GM23338 (cell line): ENCODE data around the gene IGBP1. TPM values are rescaled to one million over a fixed set of nuclear protein-coding genes. Genes with fewer than 3 reads are reported as not detected.

Experiments
- ATAC-seq: fragments of 200-7000 bp; cut with Tn5 transposase; 3 replicates; pipeline ENCODE4 v1.9.1; 2020
- DNase-seq: peaks from one replicate; pipeline ENCODE4 v3.0.0-alpha.2; 2015; ENCODE audit warnings: low spot score
- H2AFZ ChIP-seq: fragments of 200-600 bp; sonication (generic); 2 replicates; pipeline ENCODE4 v1.8.0; 2016; ENCODE audit warnings: antibody characterized with exemption, mild to moderate bottlenecking, moderate library complexity
- H3F3A ChIP-seq: fragments of 200-600 bp; sonication (generic); replicated peaks from 2 replicates; pipeline ENCODE4 v1.8.0; 2017; ENCODE audit warnings: antibody characterized with exemption, mixed run types, low read depth
- H3K27ac ChIP-seq: fragments of 200-600 bp; sonication (generic); 2 replicates; pipeline ENCODE4 v1.6.1; 2016; ENCODE audit warnings: low read depth
- H3K27me3 ChIP-seq: fragments of 200-600 bp; sonication (generic); 2 replicates; pipeline ENCODE4 v1.8.0; 2016; ENCODE audit warnings: mild to moderate bottlenecking, mixed run types, moderate library complexity; ENCODE audit not compliant: insufficient read depth
- H3K36me3 ChIP-seq: fragments of 200-600 bp; sonication (generic); 2 replicates; pipeline ENCODE4 v1.8.0; 2016; ENCODE audit warnings: mild to moderate bottlenecking; ENCODE audit not compliant: insufficient read depth
- H3K4me1 ChIP-seq: fragments of 200-600 bp; sonication (generic); 2 replicates; pipeline ENCODE4 v1.8.0; 2016; ENCODE audit warnings: mild to moderate bottlenecking, moderate library complexity; ENCODE audit not compliant: insufficient read depth
- H3K4me2 ChIP-seq: fragments of 200-600 bp; sonication (generic); 2 replicates; pipeline ENCODE4 v1.7.1; 2017; ENCODE audit warnings: mixed run types
- H3K4me3 ChIP-seq: fragments of 200-600 bp; sonication (generic); 2 replicates; pipeline ENCODE4 v1.6.1; 2016; ENCODE audit warnings: mixed run types
- H3K79me2 ChIP-seq: fragments of 200-600 bp; sonication (generic); replicated peaks from 2 replicates; pipeline ENCODE4 v1.8.0; 2017; ENCODE audit warnings: mild to moderate bottlenecking; ENCODE audit not compliant: insufficient read depth
- H3K9me2 ChIP-seq: fragments of 200-600 bp; sonication (generic); 2 replicates; pipeline ENCODE4 v1.8.0; 2017; ENCODE audit not compliant: insufficient read depth
- H4K20me1 ChIP-seq: fragments of 200-600 bp; sonication (generic); replicated peaks from 2 replicates; pipeline ENCODE4 v1.8.0; 2017; ENCODE audit warnings: mild to moderate bottlenecking; ENCODE audit not compliant: insufficient read depth
- H3K27ac Mint-ChIP-seq: 2 replicates; pipeline ENCODE4 v1.8.0; 2020; ENCODE audit warnings: inconsistent platforms, mild to moderate bottlenecking, moderate library complexity, mixed read lengths
- H3K27me3 Mint-ChIP-seq: 3 replicates; pipeline ENCODE4 v1.8.0; 2022; ENCODE audit warnings: low read depth, mild to moderate bottlenecking, moderate library complexity, mixed read lengths, inconsistent platforms; ENCODE audit not compliant: insufficient read depth, poor library complexity
- H3K36me3 Mint-ChIP-seq: 3 replicates; pipeline ENCODE4 v1.8.0; 2021; ENCODE audit warnings: low read depth, mild to moderate bottlenecking, inconsistent platforms, moderate library complexity, mixed read lengths
- H3K4me1 Mint-ChIP-seq: 3 replicates; pipeline ENCODE4 v1.8.0; 2020; ENCODE audit warnings: mild to moderate bottlenecking, inconsistent platforms, mixed read lengths
- H3K4me3 Mint-ChIP-seq: 3 replicates; pipeline ENCODE4 v1.8.0; 2021; ENCODE audit warnings: moderate library complexity, mild to moderate bottlenecking, inconsistent platforms, mixed read lengths
- H3K9me3 Mint-ChIP-seq: 3 replicates; pipeline ENCODE4 v1.8.0; 2020; ENCODE audit warnings: moderate library complexity, mild to moderate bottlenecking, inconsistent platforms, mixed read lengths
- CREB1 ChIP-seq: fragments of 250-450 bp; sonication (Bioruptor Pico); IDR thresholded peaks from 2 replicates; pipeline ENCODE4 v1.5.0; 2020; ENCODE audit warnings: low read depth, mild to moderate bottlenecking, moderate library complexity
- CTCF ChIP-seq, 2 experiments: fragments of 200-600 bp in 1 of 2; sonication (generic) in 1 of 2; conservative IDR thresholded peaks; 2 replicates each; pipeline versions ENCODE4 v1.5.1 to v1.6.1; 2016 to 2017; ENCODE audit warnings: antibody characterized with exemption in 2 of 2, low read depth in 2 of 2, mild to moderate bottlenecking in 2 of 2, moderate library complexity in 1 of 2
- EZH2phosphoT487 ChIP-seq: fragments of 200-600 bp; sonication (generic); IDR thresholded peaks from one replicate; pipeline ENCODE4 v1.8.1; 2018; ENCODE audit warnings: antibody characterized with exemption; ENCODE audit not compliant: unreplicated experiment
- JUNB ChIP-seq: IDR thresholded peaks from one replicate; pipeline ENCODE4 v1.6.1; 2016; ENCODE audit warnings: antibody characterized with exemption; ENCODE audit not compliant: unreplicated experiment
- POLR2AphosphoS5 ChIP-seq: IDR thresholded peaks from 2 replicates; pipeline ENCODE4 v1.6.1; 2016; ENCODE audit warnings: antibody characterized with exemption, low read depth
- ZNF114 ChIP-seq: fragments of 250-450 bp; sonication (Bioruptor Pico); IDR thresholded peaks from 2 replicates; pipeline ENCODE4 v1.5.0; 2020; ENCODE audit warnings: mild to moderate bottlenecking, moderate library complexity
- polyA plus RNA-seq: library from polyadenylated mRNA; unstranded; fragments of >200 nt; fragmentation: Nextera tagmentation; extraction: Ambion mirVana; gene quantifications from 2 replicates; pipeline ENCODE4 v1.2.1, GENCODE V29; 2016
- total RNA-seq: library from RNA; depleted of rRNA; stranded (reverse); fragments of >200 nt; shearing (Covaris generic); gene quantifications from 2 replicates; pipeline ENCODE4 v1.2.3, GENCODE V29; 2014
- TF ChIP-seq, protein P1 (sequence below): IDR thresholded peaks from one replicate; pipeline ENCODE4 v1.6.1; 2018; ENCODE audit warnings: antibody characterized with exemption; ENCODE audit not compliant: unreplicated experiment
- TF ChIP-seq, protein P2 (sequence below): IDR thresholded peaks from 2 replicates; pipeline ENCODE4 v1.6.1; 2016; ENCODE audit warnings: antibody characterized with exemption

Gene IGBP1
- total and polyA plus RNA-seq, 2 experiments from 2014 or later, result 36.8 to 38.5 TPM

DNA sequence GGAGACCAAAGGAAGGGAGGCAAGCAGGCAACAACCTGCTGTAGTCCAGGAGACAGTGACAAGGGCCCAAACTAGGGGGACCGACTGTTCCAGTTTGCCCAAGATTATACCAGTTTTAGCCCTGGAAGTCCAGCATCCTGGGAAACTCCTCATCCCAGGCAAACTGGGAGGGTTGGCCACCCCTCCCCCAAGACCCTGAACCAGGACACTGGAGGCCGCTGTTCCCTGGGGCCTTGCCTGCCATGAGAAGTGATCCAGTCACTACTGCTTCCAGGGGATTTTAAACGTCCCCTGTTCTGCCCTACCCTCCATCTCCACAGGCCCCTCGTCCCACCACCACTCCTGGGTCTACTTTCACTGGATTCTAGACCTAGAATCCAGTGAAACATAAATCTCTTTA lies 39.7 kb downstream of the IGBP1 start (continued):
- TF ChIP-seq, protein P1, sequence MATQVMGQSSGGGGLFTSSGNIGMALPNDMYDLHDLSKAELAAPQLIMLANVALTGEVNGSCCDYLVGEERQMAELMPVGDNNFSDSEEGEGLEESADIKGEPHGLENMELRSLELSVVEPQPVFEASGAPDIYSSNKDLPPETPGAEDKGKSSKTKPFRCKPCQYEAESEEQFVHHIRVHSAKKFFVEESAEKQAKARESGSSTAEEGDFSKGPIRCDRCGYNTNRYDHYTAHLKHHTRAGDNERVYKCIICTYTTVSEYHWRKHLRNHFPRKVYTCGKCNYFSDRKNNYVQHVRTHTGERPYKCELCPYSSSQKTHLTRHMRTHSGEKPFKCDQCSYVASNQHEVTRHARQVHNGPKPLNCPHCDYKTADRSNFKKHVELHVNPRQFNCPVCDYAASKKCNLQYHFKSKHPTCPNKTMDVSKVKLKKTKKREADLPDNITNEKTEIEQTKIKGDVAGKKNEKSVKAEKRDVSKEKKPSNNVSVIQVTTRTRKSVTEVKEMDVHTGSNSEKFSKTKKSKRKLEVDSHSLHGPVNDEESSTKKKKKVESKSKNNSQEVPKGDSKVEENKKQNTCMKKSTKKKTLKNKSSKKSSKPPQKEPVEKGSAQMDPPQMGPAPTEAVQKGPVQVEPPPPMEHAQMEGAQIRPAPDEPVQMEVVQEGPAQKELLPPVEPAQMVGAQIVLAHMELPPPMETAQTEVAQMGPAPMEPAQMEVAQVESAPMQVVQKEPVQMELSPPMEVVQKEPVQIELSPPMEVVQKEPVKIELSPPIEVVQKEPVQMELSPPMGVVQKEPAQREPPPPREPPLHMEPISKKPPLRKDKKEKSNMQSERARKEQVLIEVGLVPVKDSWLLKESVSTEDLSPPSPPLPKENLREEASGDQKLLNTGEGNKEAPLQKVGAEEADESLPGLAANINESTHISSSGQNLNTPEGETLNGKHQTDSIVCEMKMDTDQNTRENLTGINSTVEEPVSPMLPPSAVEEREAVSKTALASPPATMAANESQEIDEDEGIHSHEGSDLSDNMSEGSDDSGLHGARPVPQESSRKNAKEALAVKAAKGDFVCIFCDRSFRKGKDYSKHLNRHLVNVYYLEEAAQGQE, result no peak
- TF ChIP-seq CTCF (conservative IDR thresholded peaks at IDR 0.05; ENCODE audit: low read depth in 2 of 2) (no peak), EZH2phosphoT487 (no peak), CREB1 (CRISPR knock-in tag) (no peak), ZNF114 (CRISPR knock-in tag) (no peak), POLR2AphosphoS5 (no peak)
- TF ChIP-seq, protein P2, sequence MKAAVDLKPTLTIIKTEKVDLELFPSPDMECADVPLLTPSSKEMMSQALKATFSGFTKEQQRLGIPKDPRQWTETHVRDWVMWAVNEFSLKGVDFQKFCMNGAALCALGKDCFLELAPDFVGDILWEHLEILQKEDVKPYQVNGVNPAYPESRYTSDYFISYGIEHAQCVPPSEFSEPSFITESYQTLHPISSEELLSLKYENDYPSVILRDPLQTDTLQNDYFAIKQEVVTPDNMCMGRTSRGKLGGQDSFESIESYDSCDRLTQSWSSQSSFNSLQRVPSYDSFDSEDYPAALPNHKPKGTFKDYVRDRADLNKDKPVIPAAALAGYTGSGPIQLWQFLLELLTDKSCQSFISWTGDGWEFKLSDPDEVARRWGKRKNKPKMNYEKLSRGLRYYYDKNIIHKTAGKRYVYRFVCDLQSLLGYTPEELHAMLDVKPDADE, result no peak

DNA sequence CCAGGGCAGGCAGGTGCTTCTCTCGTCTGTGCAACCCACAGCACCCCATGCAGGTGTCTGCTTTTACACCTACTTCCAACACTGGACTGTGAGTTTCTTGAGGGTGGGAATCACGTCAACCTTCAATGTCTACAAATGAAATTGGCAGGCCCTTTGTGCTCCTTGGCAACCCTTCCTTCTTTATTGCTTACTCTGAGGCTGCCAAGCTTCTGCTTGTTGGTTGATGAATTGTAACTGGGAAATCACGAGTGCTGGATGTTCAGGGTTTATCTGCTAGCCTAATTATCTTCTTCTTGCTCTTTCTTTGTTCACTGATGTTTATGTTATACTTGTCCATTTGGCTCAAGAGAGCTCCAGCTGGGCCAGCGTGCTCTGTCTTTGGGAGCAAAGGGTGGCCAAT lies 41.5 kb downstream of the IGBP1 start:
- Mint-ChIP-seq H3K9me3 (no peaks in the 10 kb centered on the region), H3K36me3 (no peaks in the 10 kb centered on the region), H3K4me3 (no peak overlapping the region), H3K4me1 (peaks cover 33% of the 10 kb centered on the region), H3K27ac (no peak overlapping the region), H3K27me3 (peaks cover 3% of the 10 kb centered on the region)
- H3K4me1 ChIP-seq, result peaks cover 12% of the 10 kb centered on the region
- no peak for DNase-seq
- H2AFZ ChIP-seq, result no peak overlapping the region
- H3K27me3 ChIP-seq, result no peaks in the 10 kb centered on the region
- H3K36me3 ChIP-seq, result no peaks in the 10 kb centered on the region
- no peaks in the 10 kb centered on the region for H3K9me2 ChIP-seq
- no peak overlapping the region for H3K4me2 ChIP-seq
- no peak overlapping the region for H3K4me3 ChIP-seq
- H4K20me1 ChIP-seq, result no peaks in the 10 kb centered on the region
- ATAC-seq, result no peak
- no peak overlapping the region for H3K27ac ChIP-seq
- H3F3A ChIP-seq, result no peaks in the 10 kb centered on the region
- no peaks in the 10 kb centered on the region for H3K79me2 ChIP-seq
- TF ChIP-seq CTCF (conservative IDR thresholded peaks at IDR 0.05; ENCODE audit: low read depth in 2 of 2), result no peak
- no peak for TF ChIP-seq JUNB
